K562 (cell line): Measurements from ENCODE around the gene TRAF3IP1. TPM values are rescaled to one million over a fixed set of nuclear protein-coding genes. Genes with fewer than 3 reads are reported as not detected.

ENCODE experiments used
- ATAC-seq: fragments of 200-7000 bp; cut with Tn5 transposase; 3 replicates; pipeline ENCODE4 v1.9.1; 2020; ENCODE audit warnings: moderate library complexity
- BruUV-seq: library from RNA; stranded (reverse); fragments of 400-500 nt; replicated peaks from 2 replicates; lab custom pipeline; 2021; lab: Mats Ljungman, UMichigan
- CTCF ChIA-PET: fragments of 300-600 bp; formaldehyde crosslinking; extraction: SDS; loops from one replicate; lab custom pipeline; 2021; ENCODE audit warnings: low intra/inter-chr PET ratio; lab: Yijun Ruan, JAX
- POLR2A ChIA-PET: fragments of 300-600, 350-650 bp; sonication (Branson Sonifier 250); formaldehyde crosslinking; extraction: SDS; loops from one replicate; lab custom pipeline; 2021; ENCODE audit warnings: antibody characterized with exemption, inconsistent platforms; lab: Yijun Ruan, JAX
- DNase-seq, 4 experiments: peaks; one replicate each; pipeline versions ENCODE4 v3.0.0 to v3.0.0-alpha.2; 2011 to 2018; ENCODE audit warnings: low spot score in 3 of 4, mixed read lengths in 3 of 4; ENCODE audit errors: extremely low read depth in 1 of 4
- FAIRE-seq: peaks from 2 replicates; lab custom pipeline; 2011; peaks lifted over from hg19 to GRCh38; lab: Jason Lieb, UNC
- H2AFZ ChIP-seq: 2 replicates; pipeline ENCODE4 v1.6.0; 2011; ENCODE audit warnings: low read depth, low read length, control low read depth, inconsistent platforms
- H3K27ac ChIP-seq: fragments of 200-600 bp; 3 replicates; pipeline ENCODE4 v1.8.0; 2011; ENCODE audit warnings: low read depth, mild to moderate bottlenecking, control low read depth, inconsistent platforms, low read length, moderate library complexity, mixed read lengths; ENCODE audit errors: extremely low read depth
- H3K27me3 ChIP-seq, 2 experiments: fragments of 300-600 bp in 1 of 2; 2 replicates in 1 of 2; 3 replicates in 1 of 2; pipeline versions ENCODE4 v1.6.0 to v1.8.0; 2011; ENCODE audit warnings: inconsistent platforms in 2 of 2, low read length in 2 of 2, mild to moderate bottlenecking in 1 of 2, mixed read lengths in 1 of 2, moderate library complexity in 1 of 2; ENCODE audit not compliant: control insufficient read depth in 2 of 2, insufficient read depth in 2 of 2
- H3K36me3 ChIP-seq: fragments of 300-600 bp; 3 replicates; pipeline ENCODE4 v1.8.0; 2011; ENCODE audit warnings: mild to moderate bottlenecking, low read length, inconsistent platforms; ENCODE audit not compliant: control insufficient read depth, insufficient read depth
- H3K4me1 ChIP-seq, 2 experiments: fragments of 200-600 bp in 1 of 2; replicated peaks in 1 of 2; 2 replicates in 1 of 2; 3 replicates in 1 of 2; pipeline versions ENCODE4 v1.5.1 to v1.8.0; 2011; ENCODE audit warnings: inconsistent platforms in 2 of 2, low read length in 2 of 2, mild to moderate bottlenecking in 1 of 2, mixed read lengths in 1 of 2, moderate library complexity in 1 of 2; ENCODE audit not compliant: control insufficient read depth in 2 of 2, insufficient read depth in 2 of 2
- H3K4me2 ChIP-seq: 2 replicates; pipeline ENCODE4 v1.6.1; 2011; ENCODE audit warnings: low read length, control low read depth, inconsistent platforms, mixed read lengths; ENCODE audit not compliant: insufficient read depth
- H3K4me3 ChIP-seq: fragments of 200-600 bp; sonication (generic), shearing (Covaris generic); 2 replicates; pipeline ENCODE4 v1.5.1; 2016; ENCODE audit warnings: control low read depth, inconsistent platforms
- H3K79me2 ChIP-seq: fragments of 200-600 bp; 3 replicates; pipeline ENCODE4 v1.8.0; 2011; ENCODE audit warnings: low read length, inconsistent platforms; ENCODE audit not compliant: control insufficient read depth, insufficient read depth
- H3K9ac ChIP-seq, 2 experiments: 2 replicates each; pipeline versions ENCODE4 v1.6.0 to v1.6.1; 2011; ENCODE audit warnings: low read depth in 2 of 2, low read length in 2 of 2, control low read depth in 1 of 2, inconsistent platforms in 1 of 2, mild to moderate bottlenecking in 1 of 2, mixed read lengths in 1 of 2; ENCODE audit not compliant: insufficient read depth in 1 of 2
- H3K9me1 ChIP-seq: one replicate; pipeline ENCODE4 v1.6.0; 2011; ENCODE audit warnings: inconsistent platforms, mild to moderate bottlenecking, low read length, moderate library complexity; ENCODE audit not compliant: control insufficient read depth, insufficient read depth
- H3K9me3 ChIP-seq: replicated peaks from 2 replicates; pipeline ENCODE4 v1.5.1; 2011; ENCODE audit warnings: low read depth, low read length, inconsistent platforms; ENCODE audit not compliant: control insufficient read depth, insufficient read depth
- H4K20me1 ChIP-seq: replicated peaks from 2 replicates; pipeline ENCODE4 v1.6.1; 2011; ENCODE audit warnings: low read length, inconsistent platforms, mixed read lengths; ENCODE audit not compliant: control insufficient read depth, insufficient read depth
- FOXP1 ChIP-seq: sonication (generic); formaldehyde crosslinking; IDR thresholded peaks from 2 replicates; pipeline ENCODE4 v1.8.0; 2022; ENCODE audit warnings: mild to moderate bottlenecking, missing genetic modification reagents
- HIVEP1 ChIP-seq: fragments of 250-450 bp; sonication (Bioruptor Pico); IDR thresholded peaks from 2 replicates; pipeline ENCODE4 v1.4.0; 2020; ENCODE audit warnings: mild to moderate bottlenecking
- PHB2 ChIP-seq: fragments of 450-650 bp; IDR thresholded peaks from 2 replicates; pipeline ENCODE4 v1.6.1; 2017; ENCODE audit warnings: low read depth
- PYGO2 ChIP-seq: fragments of 450-650 bp; IDR thresholded peaks from 2 replicates; pipeline ENCODE4 v1.6.1; 2016; ENCODE audit warnings: mild to moderate bottlenecking, missing genetic modification characterization, moderate library complexity, missing compliant biosample characterization
- RBFOX2 ChIP-seq: fragments of 200-400 bp; formaldehyde crosslinking; IDR thresholded peaks from 2 replicates; pipeline ENCODE4 v1.6.1; 2017; ENCODE audit warnings: low read depth, mild to moderate bottlenecking, low read length, moderate library complexity
- RBM14 ChIP-seq: fragments of 200-400 bp; formaldehyde crosslinking; IDR thresholded peaks from 2 replicates; pipeline ENCODE4 v1.6.1; 2018; ENCODE audit warnings: low read depth, mild to moderate bottlenecking, low read length, moderate library complexity, borderline replicate concordance; ENCODE audit not compliant: insufficient read depth
- THRAP3 ChIP-seq: fragments of 450-650 bp; IDR thresholded peaks from 2 replicates; pipeline ENCODE4 v1.6.1; 2016; ENCODE audit warnings: mild to moderate bottlenecking, inconsistent platforms, borderline replicate concordance
- ZC3H4 ChIP-seq: sonication (generic); formaldehyde crosslinking; IDR thresholded peaks from 2 replicates; pipeline ENCODE4 v1.9.0; 2021; ENCODE audit warnings: missing genetic modification reagents, borderline replicate concordance
- WGBS: fragments of 100-300 bp; shearing (Covaris generic); methylation state at CpG from one replicate; pipeline ENCODE4 v1.1.6; 2016; ENCODE audit warnings: low coverage, mixed read lengths; ENCODE audit not compliant: insufficient coverage; ENCODE audit errors: missing lambda C conversion rate; 5-methylcytosine and 5-hydroxymethylcytosine counted together
- in situ Hi-C: fragments of 300-500 bp; cut with MboI; formaldehyde crosslinking; loops from 4 replicates; pipeline ENCODE4 v1.15.0; 2018; ENCODE audit warnings: inconsistent platforms, mixed read lengths
- intact Hi-C: fragments of 100-400 bp; cut with micrococcal nuclease; formaldehyde crosslinking; loops from 2 replicates; pipeline ENCODE4 v1.14.2; 2022
- polyA plus RNA-seq, 8 experiments: library from polyadenylated mRNA; depleted of rRNA in 4 of 8; stranded (reverse) in 5 of 8; unstranded in 3 of 8; fragments of >200 nt; fragmentation: Nextera tagmentation in 2 of 8; fragmentation: Illumina TruSeq in 1 of 8; extraction: Ambion mirVana in 2 of 8; extraction: Trizol in 1 of 8; gene quantifications; 2 replicates each; pipeline versions ENCODE4 v1.2.1 to v1.2.3, GENCODE V29; 2011 to 2014; ENCODE audit warnings: inconsistent platforms in 1 of 8, missing spikeins in 1 of 8
- total RNA-seq, 7 experiments: library from RNA; depleted of rRNA in 6 of 7; stranded (reverse); fragments of >200 nt in 6 of 7; fragmentation: Illumina TruSeq in 2 of 7; extraction: Trizol in 2 of 7; gene quantifications; 2 replicates each; pipeline versions ENCODE4 v1.2.1 to v1.2.3, GENCODE V29; 2011 to 2021; ENCODE audit warnings: low replicate concordance in 1 of 7
- TF ChIP-seq, protein P1 (sequence below): sonication (generic); formaldehyde crosslinking; IDR thresholded peaks from 2 replicates; pipeline ENCODE4 v1.8.1; 2023; ENCODE audit warnings: mild to moderate bottlenecking, missing genetic modification reagents
- TF ChIP-seq, protein P2 (sequence below), 2 experiments: fragments of 450-650 bp in 1 of 2; sonication (generic) in 1 of 2; formaldehyde crosslinking in 1 of 2; IDR thresholded peaks; 2 replicates each; pipeline versions ENCODE4 v1.7.1 to v1.9.0; 2016 to 2022; ENCODE audit warnings: inconsistent platforms in 1 of 2, mild to moderate bottlenecking in 1 of 2, missing genetic modification reagents in 1 of 2

Gene TRAF3IP1
- total and polyA plus RNA-seq, 9 of the 15 experiments (the other 6 are each of a cell fraction or from before 2014, with no cell fraction given) = 1.3 to 7.4 (median 3.4) TPM

GRCh38 chr2:238345297-238345968, 25.1 kb downstream of the TRAF3IP1 start:
- Histone ChIP-seq H3K27me3 (no peaks in the 10 kb centered on the region), H3K9ac (0 out of 4 replicates have a peak overlapping the region, but pooled peaks of 1 of the 2 experiments have one; percentile 2), H4K20me1 (no peaks in the 10 kb centered on the region), H3K4me2 (no peak overlapping the region), H3K27ac (no peak overlapping the region), H2AFZ (no peak overlapping the region), H3K4me1 (no peaks in the 10 kb centered on the region; a peak in 1 of 5 replicates), H3K9me3 (no peaks in the 10 kb centered on the region), H3K4me3 (no peak overlapping the region), H3K9me1 (no peaks in the 10 kb centered on the region), H3K36me3 (peaks cover 4% of the 10 kb centered on the region; the same call in 1 of the 3 replicates), H3K79me2 (no peaks in the 10 kb centered on the region)
- no peak for FAIRE-seq
- CTCF ChIA-PET = no interaction called here
- no peak for ATAC-seq
- no peak for DNase-seq
- WGBS = 90% methylated on average over 12 of the region's 16 CpGs
- BruUV-seq = no TSS peak
- POLR2A ChIA-PET = no interaction called here
- intact Hi-C loops = no loop called here
- in situ Hi-C loops = no loop called here
- TF ChIP-seq THRAP3 (no peak), HIVEP1 (CRISPR knock-in tag) (no peak), RBM14 (no peak), RBFOX2 (no peak), FOXP1 (CRISPR knock-in tag) (no peak), PHB2 (no peak), PYGO2 (tag) (no peak), ZC3H4 (CRISPR knock-in tag) (no peak)
- TF ChIP-seq, protein P1, sequence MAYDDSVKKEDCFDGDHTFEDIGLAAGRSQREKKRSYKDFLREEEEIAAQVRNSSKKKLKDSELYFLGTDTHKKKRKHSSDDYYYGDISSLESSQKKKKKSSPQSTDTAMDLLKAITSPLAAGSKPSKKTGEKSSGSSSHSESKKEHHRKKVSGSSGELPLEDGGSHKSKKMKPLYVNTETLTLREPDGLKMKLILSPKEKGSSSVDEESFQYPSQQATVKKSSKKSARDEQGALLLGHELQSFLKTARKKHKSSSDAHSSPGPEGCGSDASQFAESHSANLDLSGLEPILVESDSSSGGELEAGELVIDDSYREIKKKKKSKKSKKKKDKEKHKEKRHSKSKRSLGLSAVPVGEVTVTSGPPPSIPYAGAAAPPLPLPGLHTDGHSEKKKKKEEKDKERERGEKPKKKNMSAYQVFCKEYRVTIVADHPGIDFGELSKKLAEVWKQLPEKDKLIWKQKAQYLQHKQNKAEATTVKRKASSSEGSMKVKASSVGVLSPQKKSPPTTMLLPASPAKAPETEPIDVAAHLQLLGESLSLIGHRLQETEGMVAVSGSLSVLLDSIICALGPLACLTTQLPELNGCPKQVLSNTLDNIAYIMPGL (CRISPR knock-in tag) = no peak
- TF ChIP-seq, protein P2, sequence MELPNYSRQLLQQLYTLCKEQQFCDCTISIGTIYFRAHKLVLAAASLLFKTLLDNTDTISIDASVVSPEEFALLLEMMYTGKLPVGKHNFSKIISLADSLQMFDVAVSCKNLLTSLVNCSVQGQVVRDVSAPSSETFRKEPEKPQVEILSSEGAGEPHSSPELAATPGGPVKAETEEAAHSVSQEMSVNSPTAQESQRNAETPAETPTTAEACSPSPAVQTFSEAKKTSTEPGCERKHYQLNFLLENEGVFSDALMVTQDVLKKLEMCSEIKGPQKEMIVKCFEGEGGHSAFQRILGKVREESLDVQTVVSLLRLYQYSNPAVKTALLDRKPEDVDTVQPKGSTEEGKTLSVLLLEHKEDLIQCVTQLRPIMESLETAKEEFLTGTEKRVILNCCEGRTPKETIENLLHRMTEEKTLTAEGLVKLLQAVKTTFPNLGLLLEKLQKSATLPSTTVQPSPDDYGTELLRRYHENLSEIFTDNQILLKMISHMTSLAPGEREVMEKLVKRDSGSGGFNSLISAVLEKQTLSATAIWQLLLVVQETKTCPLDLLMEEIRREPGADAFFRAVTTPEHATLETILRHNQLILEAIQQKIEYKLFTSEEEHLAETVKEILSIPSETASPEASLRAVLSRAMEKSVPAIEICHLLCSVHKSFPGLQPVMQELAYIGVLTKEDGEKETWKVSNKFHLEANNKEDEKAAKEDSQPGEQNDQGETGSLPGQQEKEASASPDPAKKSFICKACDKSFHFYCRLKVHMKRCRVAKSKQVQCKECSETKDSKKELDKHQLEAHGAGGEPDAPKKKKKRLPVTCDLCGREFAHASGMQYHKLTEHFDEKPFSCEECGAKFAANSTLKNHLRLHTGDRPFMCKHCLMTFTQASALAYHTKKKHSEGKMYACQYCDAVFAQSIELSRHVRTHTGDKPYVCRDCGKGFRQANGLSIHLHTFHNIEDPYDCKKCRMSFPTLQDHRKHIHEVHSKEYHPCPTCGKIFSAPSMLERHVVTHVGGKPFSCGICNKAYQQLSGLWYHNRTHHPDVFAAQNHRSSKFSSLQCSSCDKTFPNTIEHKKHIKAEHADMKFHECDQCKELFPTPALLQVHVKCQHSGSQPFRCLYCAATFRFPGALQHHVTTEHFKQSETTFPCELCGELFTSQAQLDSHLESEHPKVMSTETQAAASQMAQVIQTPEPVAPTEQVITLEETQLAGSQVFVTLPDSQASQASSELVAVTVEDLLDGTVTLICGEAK (IDR thresholded peaks at IDR 0.05) = no peak
- TF ChIP-seq, protein P2 (CRISPR knock-in tag; IDR thresholded peaks at IDR 0.05) = no peak
